Measurements from ENCODE around the gene SPC24.

- TF ChIP-seq EZH2 (IDR thresholded peaks at IDR 0.05; ENCODE audit: insufficient read depth, low read length) (no peak), CTCF (IDR thresholded peaks at IDR 0.05; ENCODE audit: insufficient read depth, low read depth, low read length) (no peak)
These were observed 39.1 kb downstream of the SPC24 start for GRCh38 chr19:11116507-11116906.
